ENCODE results near the gene ALKAL2.

Gene ALKAL2

DNA sequence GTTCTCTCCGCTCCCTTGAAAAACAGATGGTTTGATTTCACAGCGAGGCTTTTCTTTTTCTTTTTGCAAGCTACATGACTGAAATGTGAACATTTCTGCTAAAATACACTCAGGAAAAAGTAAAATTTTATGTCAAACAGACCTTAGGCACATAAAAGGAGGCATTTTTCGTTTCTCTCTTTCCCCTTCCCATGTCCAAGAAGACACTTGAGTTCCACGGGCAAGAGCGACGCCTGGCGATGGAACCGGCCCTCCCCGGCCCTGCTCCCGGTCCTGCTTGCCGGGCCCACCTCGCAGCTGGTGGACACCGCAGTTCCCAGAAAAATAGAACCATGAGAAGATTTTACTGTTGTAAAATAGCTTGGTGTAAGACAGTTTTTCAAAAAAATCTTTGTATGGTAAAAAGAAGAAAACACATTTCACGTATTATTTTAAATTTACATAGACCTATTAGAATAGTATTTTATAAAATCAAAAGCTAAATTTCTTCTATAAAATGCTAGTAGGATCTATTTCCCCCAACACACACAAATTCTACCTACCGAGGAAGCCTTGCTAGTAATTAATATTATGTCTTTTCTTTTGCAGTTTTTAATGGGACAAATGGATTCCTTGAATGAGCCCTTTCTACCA lies 2.3 kb upstream of the ALKAL2 start:
- no peak for DNase-seq (ENCODE audit: low read depth)

- DNase-seq (ENCODE audit: low read depth) = no peak
Measured at GRCh38 chr2:289362-290089, 1.6 kb upstream of the ALKAL2 start.

GRCh38 chr2:288758-289361 lies 969 bp upstream of the ALKAL2 start:
- no peak for DNase-seq (ENCODE audit: low read depth)

- no peak for DNase-seq (ENCODE audit: low read depth)
Measured at GRCh38 chr2:287471-287885, 413 bp downstream of the ALKAL2 start.

- no peak for DNase-seq (ENCODE audit: low read depth)
Measured at GRCh38 chr2:286774-287392, 1.0 kb downstream of the ALKAL2 start.

- no peak for DNase-seq (ENCODE audit: low read depth)
Measured at GRCh38 chr2:286035-286434, 1.9 kb downstream of the ALKAL2 start.

- no peak for DNase-seq (ENCODE audit: low read depth)
Measured at GRCh38 chr2:285531-285930, 2.4 kb downstream of the ALKAL2 start.

GRCh38 chr2:284896-285492 lies 2.9 kb downstream of the ALKAL2 start:
- DNase-seq (ENCODE audit: low read depth) = no peak

- DNase-seq (ENCODE audit: low read depth) = no peak
Measured at GRCh38 chr2:283996-284794, 3.7 kb downstream of the ALKAL2 start.

DNA sequence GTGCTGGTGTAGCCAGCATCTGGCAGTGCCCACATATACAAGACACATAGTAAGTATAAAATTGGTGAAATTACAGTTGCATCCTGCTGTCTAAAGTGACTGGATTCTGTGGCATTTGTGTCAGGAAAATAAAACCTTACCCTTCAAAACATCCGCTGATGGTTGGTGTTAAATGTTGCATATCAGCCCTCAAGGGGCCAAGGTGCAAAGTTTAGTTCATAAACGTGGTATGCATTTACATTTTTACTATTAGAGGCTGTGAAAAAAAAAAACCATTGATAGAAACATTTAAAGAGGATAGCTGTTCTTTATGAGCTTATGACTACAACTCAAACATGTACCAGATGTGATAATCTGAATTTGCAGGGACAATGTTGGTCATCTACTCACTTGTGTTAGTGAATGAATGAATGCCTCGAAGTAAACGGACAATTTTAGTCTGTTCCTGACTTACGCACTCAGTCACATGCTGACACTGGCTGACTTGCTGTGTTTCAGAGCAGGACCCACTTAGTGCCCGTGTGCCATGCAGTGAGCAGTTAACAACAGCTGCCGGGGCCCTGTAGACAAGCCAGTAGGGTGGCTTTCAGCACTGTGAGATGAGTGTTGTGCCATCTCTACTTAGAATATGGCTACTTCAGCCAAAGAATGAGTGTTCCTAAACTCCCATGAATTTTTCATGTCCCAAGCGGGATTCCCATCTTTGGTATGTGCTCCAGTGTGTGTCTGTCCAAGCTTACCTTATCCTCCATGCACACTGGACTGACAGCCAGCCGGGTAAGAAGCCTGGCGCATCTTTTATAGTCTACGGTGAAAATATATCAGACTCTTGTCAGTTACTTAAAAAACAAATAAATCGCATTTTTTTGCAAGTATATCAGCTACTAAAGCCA lies 5.3 kb downstream of the ALKAL2 start:
- DNase-seq (ENCODE audit: low read depth) = no peak

DNA sequence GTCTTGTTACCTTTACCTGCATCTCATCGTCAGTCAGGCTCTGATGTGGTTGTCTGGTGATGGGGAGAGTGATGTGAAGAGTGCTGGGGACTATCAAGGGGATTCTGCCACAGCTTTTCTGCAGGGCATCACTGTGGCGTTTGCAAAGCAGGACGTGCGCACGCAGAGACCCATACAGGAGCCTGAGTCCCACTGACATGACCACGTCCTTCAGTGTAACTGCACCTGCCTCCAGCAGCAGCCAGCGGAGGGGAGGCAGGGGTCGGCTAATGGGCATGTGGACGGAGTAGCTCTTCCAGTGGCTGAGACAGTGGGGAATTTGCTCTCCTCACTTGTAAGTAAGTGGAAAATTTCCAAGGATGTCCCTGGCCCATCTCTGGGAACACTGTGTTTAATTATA lies 6.5 kb downstream of the ALKAL2 start:
- DNase-seq (ENCODE audit: low read depth) = no peak

DNA sequence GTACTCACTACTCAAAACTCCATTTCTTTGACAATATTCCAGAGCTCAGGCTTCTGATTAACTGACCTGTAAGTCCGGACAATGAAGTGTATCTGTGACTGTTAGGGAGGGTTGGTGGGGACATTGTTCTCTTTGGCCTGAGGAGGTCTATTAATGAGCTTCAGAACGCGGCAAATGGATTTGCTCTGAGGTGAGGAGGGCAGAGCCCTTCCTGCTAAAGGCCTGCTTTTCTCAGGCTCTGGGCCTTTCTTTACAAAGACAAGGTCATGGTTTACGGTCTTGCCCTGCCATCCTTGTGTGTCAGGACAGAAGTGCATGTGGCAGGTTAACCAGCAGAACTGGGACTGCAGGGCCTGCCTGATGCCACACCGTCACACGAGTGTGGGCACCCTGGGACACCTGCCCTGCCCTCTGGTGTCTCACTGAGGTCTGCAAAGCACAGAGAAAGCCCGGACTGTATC lies 7.2 kb downstream of the ALKAL2 start:
- no peak for DNase-seq (ENCODE audit: low read depth)

- no peak for DNase-seq (ENCODE audit: low read depth)
Measured at GRCh38 chr2:279956-280649, 7.8 kb downstream of the ALKAL2 start.

DNA sequence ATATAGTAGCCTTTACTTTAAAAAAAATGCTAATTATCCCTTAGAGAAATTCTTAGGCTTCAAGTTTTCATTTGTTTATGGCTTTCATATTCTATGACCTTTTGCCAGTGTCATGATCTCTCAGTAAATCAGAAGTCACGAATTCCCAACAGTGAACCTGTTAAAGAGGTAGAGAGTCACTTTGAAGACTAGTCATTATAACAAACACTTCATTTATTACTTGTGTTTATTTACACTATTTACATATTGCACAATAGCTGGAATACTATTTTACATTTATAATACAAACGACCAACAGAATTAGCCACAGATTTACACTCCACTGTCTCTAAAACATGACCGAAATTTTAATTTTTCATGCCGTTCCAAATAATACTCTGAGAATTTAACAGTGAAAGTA lies 8.5 kb downstream of the ALKAL2 start:
- no peak for DNase-seq (ENCODE audit: low read depth)

- DNase-seq (ENCODE audit: low read depth) = no peak
Measured at GRCh38 chr2:278927-279320, 9.0 kb downstream of the ALKAL2 start.

DNA sequence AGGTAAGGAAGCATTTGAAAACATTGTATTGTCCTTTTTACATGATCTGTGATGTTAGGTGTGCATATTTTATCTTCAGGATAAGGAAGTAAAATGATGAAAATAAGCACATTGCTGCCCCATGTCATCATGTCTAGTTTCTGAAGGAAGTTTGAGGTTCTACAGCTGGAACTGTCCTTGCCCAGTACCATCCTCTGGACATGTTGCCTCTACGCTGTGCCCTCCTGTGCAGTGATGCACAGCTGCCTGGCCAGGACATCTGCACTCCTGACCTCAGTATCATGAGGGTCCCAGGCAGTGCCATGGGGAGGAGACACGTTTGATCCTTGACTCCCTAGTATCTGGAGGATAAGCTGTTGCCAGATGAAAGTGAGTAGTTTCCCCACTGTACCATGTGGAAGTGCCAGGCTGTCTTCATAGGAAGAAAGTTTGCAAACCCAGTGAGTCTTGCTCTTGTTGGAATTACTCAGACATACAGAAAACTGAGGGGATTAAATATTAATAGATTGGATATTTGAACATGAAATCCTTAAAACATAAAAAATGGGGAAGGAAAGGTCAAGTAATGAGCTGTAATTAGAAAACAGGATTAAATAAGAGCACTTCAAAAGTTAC lies 9.5 kb downstream of the ALKAL2 start:
- DNase-seq (ENCODE audit: low read depth) = no peak

- DNase-seq (ENCODE audit: low read depth) = no peak
Measured at GRCh38 chr2:275466-275865, 12.4 kb downstream of the ALKAL2 start.

DNA sequence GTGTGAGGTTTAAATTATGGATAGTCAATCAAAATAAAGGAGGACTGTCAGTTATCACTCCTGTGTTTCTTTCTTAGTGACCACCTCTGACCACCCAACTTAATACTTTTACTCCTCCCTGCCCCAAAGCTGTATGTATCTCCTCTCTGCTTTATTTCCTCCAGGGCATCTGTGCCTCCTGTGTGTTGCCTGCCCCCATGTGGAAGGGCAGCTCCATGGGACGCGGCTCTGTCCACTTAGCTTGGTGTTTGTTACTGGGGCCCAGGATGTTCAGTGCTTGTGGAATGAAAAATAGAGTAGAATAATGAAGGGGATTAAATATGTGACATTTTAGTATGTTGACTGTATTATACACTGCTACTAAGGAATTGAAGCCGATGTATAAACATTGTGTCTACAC lies 13.4 kb downstream of the ALKAL2 start:
- no peak for DNase-seq (ENCODE audit: low read depth)

GRCh38 chr2:273333-273732 lies 14.6 kb downstream of the ALKAL2 start:
- DNase-seq (ENCODE audit: low read depth) = no peak

DNA sequence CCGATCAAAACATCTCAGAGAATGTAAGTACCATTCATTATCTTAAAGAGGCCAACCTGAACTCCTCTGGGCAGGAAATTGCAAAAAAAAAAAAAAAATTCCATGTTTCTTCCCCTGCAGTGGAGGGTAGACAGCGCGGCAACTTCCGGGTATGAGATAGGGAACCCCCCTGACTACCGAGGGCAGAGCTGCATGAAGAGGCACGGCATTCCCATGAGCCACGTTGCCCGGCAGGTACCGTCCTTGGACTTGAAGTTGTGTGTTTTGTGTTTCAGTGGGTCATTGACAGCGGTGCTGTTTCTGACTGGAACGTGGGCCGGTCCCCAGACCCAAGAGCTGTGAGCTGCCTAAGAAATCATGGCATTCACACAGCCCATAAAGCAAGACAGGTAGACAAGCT lies 16.0 kb downstream of the ALKAL2 start:
- DNase-seq (ENCODE audit: low read depth) = no peak
